GM12865 (cell line): ENCODE results near the gene C14orf119.
A peak's percentile ranks its signal among the peaks of the same experiment; 100 is the strongest.

Experiments used
- DNase-seq: peaks from one replicate; pipeline ENCODE4 v3.0.0; 2010; ENCODE audit warnings: low read depth
- H3K4me3 ChIP-seq: 2 replicates; pipeline ENCODE4 v1.5.1; 2011; ENCODE audit warnings: mild to moderate bottlenecking, low read depth, low read length, control low read depth
- TF ChIP-seq, protein P1 (sequence below): IDR thresholded peaks from 2 replicates; pipeline ENCODE4 v1.5.1; 2011; ENCODE audit warnings: low read length, control low read depth, low read depth, inconsistent platforms; ENCODE audit not compliant: insufficient read depth; ENCODE audit errors: missing control alignments

The C14orf119 gene

GRCh38 chr14:23052671-23053070, 42.6 kb upstream of the C14orf119 start:
- TF ChIP-seq, protein P1, sequence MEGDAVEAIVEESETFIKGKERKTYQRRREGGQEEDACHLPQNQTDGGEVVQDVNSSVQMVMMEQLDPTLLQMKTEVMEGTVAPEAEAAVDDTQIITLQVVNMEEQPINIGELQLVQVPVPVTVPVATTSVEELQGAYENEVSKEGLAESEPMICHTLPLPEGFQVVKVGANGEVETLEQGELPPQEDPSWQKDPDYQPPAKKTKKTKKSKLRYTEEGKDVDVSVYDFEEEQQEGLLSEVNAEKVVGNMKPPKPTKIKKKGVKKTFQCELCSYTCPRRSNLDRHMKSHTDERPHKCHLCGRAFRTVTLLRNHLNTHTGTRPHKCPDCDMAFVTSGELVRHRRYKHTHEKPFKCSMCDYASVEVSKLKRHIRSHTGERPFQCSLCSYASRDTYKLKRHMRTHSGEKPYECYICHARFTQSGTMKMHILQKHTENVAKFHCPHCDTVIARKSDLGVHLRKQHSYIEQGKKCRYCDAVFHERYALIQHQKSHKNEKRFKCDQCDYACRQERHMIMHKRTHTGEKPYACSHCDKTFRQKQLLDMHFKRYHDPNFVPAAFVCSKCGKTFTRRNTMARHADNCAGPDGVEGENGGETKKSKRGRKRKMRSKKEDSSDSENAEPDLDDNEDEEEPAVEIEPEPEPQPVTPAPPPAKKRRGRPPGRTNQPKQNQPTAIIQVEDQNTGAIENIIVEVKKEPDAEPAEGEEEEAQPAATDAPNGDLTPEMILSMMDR = no peak
- DNase-seq = no peak
- no peak overlapping the region for H3K4me3 ChIP-seq

DNA sequence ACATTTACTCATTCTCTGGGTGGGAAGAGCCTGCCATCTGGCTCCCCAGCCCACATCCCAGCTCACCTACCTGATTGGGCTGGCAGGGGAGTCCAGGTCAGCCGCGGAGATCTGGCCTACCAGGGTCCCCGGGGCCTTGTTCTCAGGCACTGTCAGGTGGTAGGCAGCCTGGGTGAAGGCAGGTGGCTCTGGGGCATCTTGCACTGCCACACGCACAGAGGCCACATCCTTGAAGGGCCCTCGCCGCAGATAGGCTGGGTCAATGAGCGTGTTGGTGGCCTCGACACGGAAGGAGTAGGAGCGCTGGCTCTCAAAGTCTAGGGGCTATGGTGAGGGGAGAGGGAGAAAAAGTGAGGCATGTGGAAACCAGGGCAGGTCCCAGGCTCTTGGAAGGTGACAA, 41.9 kb upstream of the C14orf119 start:
- TF ChIP-seq, protein P1 = no peak
- no peak for DNase-seq
- H3K4me3 ChIP-seq = no peak overlapping the region

GRCh38 chr14:23054000-23054811, 41.1 kb upstream of the C14orf119 start:
- no peak overlapping the region for H3K4me3 ChIP-seq
- TF ChIP-seq, protein P1 = peak; percentile 38
- no peak for DNase-seq

DNA sequence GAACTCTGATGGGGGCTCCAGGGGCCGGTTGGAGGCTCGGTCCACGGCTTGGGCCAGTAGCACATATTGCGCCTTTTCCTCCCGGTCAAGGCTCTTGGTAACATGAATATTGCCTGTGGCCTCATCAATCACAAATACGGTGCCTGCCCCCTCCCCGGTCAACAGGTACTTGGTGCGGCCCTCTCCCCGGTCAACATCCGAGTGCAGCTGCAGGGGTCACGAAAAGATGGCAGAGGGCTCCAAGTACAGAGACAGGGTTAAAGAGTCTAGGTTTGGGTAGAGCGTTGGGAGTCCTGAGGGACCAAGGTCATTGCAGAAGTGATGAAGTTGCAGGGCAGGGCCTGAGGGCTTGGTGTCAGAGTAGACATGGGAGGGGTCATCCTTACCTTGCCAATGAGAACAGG, 40.2 kb upstream of the C14orf119 start:
- no peak overlapping the region for H3K4me3 ChIP-seq
- DNase-seq = no peak
- TF ChIP-seq, protein P1 = no peak

GRCh38 chr14:23055621-23056144, 39.6 kb upstream of the C14orf119 start:
- no peak for DNase-seq
- TF ChIP-seq, protein P1 = no peak

DNA sequence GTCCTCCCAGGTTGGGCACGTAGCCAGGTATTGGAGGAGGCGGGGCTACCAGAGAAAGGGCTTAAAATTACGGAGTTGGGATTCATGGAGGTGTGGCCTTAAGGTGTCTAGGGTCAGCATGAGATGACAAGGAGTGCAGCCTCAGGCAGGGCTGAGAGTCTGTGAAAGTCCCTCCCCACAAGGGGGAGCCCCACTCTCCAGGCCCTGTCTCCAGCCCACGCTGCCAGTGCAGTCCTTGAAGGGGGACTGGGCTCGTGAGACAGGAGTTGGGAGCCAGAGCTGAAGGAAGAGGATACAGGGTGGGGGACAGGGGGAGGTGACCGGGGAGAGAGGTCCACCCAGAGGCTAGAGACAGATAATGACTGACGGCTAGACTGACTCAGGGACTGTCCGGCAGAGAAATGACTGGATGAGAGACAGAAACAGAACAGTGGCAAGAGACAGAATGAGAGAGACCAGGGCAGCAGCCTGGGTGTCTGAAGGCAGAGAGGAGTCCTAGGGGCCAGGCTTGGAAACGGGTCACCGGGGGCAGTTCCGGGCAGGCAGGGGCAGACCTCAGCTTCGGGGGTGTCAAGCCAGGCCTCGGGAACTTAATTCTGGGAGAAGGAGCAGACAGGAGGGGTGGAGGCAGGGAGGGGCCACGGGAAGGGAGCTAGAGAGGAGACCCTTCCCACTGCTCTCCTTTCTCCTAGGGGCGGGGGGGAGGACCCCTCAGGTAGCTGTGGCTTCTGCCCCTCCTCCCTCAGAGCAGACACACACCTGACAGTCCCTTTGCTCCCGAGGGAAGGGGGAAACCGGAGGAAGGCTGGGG, 39.0 kb upstream of the C14orf119 start:
- TF ChIP-seq, protein P1 = peak; percentile 88
- H3K4me3 ChIP-seq = no peak overlapping the region
- DNase-seq = peak; percentile 77

More at GRCh38 chr14:23055621-23056144, 39.6 kb upstream of the C14orf119 start:
- no peak overlapping the region for H3K4me3 ChIP-seq
